ENCODE data around the gene OPCML.

OPCML gene

DNA sequence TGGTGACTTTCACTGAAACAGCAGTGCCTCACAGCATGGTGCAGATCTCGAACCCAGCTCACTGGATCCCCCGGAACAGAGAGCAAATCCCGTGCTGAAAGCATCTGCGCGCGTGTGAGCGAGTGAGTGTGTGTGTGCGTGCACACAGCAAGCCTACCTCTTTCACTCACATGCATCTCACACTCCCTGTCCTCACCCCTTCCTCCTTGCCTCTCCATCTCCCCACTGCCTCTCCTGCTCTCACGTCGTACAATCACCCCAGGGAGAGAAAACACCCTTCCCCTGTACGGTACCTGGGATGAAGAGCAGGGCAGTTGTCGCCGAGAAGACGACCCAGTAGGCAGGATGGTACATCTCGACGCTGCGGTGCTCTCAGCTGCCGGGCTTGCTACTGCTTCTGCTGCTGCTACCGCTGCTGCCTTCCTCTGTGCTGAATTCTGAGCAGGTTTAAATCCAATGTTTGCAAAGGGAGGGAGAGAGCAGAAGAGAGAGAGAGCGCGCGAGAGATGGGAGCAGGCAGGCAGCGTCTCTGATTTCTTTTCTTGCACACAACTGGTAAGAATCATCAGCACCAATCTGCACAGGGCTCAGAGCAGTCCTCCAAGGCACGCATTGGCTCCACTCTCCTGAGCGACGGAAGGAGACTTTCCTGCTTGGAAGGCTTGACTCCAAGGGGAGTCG, at the start of gene OPCML:
Gene OPCML (minus strand): TSS at position 531 of the 681 bp plus-strand sequence.
- no peak for DNase-seq

DNA sequence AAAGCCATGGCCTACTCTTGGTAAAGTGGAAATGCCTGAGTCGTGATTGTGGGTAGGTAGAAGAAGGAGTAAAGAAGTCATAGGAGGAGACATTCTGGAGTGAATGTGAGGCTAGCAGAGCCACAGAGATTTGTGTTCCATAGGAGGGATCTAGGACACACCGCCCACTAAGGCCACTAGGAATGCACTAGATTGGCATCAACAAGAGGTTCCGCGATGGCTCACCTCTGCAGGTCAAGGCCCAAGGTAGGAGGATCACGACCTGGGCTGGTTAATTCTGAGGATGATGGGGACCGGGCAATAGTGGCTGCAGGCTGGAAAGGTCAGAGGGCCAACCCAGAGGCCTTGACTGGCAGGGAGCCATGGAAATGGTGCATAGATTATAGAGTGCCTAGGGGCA, 48.8 kb upstream of the OPCML start:
- no peak for DNase-seq

DNA sequence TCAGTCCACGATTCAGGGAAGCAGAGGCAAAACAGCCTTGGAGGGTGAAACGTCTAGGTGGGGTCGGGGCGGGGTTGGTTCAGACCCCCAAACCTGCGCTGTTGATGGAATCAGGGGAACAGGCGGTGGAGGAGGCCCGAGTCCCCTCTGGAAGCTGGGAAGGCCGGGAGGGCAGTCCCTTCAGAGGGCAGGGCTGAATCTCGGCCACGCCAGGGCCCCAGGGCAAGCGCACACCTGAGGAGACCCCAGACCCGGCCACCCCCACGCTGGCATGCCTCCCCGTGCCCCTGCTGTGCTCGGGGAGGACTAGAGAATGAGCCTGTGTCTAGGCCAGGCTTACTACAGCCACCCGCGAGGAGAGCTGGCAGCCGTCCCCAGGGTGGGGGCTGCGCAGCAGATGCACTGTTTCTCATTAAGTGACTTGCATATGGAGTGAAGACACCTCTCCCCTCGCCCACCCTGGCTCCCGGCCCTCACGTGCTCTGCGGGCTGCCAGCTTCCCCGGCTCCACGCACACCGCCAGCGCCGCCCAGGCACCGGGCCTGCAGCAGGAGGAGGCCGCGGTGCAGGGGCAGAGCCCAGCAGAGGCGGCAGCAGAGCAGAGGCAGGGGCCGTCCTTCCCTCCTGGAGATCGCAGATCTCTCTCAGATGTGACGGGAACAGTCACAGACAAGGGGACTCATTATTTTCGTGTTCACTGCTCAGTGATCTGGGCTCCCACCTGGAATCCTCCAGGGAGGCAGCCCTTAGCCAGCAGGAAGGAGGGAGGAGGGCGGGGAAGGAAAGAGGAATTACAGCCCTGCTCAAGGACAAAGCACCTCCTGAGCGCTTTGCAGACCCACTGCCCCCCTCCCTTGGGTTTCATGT, 47.1 kb upstream of the OPCML start:
- DNase-seq = no peak

DNA sequence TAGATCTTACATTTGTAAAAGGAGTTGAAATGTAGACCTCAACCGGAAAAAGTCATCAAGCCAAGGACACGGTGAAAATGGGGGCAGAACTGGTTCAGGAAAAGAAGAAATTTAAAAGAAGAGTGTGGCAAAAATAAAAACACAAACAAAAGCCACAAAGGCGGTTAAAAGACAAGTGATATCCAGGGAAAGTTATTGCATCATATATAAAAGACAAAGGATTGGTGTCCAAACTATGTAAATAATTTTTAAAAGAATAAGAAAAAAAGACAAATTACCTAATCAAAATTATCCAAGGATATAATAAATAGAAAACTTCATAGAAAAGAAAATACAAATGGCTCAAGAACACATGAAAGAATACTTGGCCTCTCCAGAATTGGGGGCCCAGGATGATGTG, 45.1 kb upstream of the OPCML start:
- no peak for DNase-seq

DNA sequence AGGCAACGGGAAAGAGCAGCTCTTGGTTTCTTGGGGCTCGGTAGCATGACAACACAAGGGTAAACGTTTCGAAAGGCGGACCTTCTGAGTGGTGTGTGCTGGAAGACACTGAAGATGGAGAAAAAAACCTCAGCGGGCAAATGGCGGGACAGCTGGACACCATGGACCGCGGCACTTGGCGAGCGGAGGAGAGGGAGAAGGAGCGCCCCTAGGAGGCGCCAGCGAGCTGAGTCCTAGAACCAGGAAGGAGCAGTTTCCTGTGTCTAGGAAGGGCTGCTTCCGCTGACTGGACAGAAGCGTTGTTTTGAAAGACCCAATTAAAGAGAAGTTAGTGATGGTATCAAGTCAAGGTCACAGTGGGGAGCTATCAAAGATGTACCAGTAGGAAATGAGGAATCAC, 44.0 kb upstream of the OPCML start:
- DNase-seq = no peak

DNA sequence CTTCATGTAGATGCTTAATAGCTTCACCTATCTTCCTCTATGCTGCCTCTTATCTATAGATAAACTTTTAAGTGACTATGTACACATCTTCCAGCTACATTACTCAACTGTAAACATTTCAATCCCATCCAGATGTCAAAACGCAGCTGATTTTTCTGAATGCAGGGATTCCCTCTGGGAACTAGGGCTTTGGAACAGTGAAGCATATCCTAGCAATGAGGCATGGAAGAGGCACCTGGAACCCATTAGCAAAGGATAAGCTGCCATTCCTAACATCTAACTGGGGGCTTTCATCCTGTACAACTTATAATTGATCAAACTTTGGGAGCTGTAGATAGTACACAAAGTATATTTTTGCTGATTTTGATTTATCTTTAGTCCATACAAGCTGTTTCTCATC, 40.8 kb upstream of the OPCML start:
- DNase-seq = no peak

DNA sequence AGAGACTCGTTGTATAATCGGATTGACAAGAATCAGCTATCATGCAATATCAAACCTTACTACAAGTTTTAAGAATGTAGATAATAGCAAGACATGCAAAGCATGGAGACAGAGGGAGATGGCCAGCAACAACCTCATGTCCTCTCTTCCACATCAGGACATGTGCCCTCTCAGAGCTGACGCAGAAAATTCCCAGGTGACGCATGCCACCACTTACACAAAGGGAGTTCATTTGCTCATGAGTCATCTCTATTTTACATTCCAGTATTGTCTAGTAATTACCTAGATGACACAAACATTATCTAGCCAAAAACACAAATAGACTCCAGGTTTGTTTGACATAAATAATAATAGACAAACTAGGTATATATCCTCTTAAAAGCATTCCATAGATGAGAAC, 38.1 kb upstream of the OPCML start:
- DNase-seq = no peak

DNA sequence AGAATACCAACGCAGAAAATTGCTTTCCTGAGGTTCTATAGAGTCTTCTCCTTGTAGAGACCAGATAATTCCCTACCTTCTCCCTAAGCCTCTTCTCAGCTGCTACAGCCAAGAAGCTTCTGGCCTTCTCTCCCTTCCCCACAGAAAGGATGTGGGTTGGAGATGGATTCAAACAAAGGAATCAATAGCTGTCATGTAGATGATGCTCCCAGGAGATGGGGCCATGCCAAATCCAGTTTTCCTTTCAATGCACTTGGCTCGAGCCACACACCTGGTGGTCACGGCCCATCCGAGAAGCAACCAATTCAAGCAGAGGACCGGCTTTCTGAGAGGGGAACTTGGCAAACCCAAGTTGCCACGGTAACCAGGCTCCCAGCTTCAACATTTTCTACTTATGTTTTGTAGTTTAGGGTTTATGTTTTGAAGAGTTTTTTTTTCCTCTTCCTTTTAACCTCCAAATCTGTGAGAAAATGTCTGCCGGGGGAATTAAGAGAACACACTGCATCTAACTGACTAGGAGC, 31.3 kb upstream of the OPCML start:
- no peak for DNase-seq

DNA sequence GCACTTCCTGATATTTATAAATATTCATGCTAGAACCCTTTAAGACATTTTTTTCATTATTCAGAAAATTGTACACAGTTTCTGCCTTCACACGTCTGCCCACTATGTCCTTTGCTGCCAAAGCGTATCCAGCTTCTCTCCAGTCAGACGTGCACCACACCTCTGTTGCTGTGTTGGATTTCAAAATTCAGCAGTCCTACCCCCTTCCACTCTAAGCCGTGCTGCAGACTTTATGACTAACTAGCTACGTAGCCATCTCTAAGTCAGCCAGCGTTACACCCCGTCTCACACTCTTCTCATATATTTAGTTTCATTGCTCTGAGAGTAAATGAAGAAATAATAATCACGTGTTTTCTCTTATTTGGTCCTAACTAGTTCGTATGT, 28.2 kb upstream of the OPCML start:
- DNase-seq = no peak

DNA sequence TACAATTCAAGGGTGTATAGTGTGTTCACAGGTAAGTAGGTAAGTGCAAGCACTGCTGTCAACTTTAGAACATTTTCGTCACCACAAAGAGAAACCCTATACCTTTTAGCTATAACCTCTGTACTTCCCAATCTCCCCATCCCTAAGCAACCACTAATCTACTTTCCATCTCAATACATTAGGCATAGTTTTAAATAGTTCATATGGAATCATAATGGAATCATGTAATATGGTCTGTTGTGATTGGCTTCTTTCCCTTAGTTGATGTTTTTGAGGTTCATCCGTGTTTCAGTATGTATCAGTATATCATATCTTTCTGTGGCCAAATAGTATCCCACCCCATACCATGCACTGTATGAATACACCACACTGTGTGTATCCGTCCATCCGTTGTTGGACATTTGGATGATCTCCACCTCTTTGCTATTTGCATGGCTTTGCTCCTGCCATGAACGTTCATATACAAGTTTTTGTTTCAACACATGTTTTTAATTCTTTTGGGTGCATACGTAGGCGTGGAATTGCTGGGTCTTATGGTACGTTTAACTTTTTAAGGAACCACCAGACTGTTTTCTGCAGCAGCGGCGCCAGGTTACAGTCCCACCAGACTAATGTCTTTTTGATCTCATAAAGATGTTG, 27.7 kb upstream of the OPCML start:
- DNase-seq = no peak

DNA sequence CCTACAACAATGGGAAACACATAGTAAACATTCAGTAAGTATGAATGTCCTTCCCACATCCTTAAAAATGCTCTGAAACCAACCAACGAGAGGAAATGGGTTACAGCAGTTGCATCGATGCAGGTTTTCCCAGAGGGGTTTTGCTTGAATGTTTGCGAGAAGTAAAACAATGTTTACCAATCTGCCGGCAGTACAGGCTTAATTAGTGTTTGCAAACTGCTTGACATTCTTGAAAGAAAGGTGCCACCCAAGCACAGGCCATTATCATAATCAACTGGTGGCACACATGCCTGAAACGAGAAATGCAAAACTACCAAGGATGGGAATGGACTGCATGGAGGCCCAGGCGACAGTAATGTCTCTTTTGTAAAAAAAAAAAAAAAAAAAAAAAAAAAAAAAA, 27.1 kb upstream of the OPCML start:
- DNase-seq = no peak

DNA sequence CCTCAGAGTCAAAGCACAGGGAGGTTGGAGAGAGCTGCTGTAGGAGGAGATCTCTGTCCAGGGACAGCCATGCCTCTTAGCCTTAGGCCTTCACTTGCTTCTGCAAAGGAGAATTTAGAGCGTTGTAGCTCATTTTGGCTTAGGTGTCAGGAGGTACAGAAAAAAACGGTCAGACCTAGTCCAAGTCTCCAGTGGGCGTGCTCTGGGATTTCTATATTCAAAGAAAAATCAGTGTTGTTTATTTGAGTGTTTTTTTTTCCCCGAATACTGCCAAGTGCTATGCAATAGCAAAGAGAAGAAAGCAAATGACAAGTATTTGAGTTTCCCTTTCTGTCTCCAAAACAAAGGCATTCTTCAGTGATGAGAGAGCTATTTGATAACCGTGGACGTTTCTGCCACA, 22.7 kb upstream of the OPCML start:
- DNase-seq = no peak

DNA sequence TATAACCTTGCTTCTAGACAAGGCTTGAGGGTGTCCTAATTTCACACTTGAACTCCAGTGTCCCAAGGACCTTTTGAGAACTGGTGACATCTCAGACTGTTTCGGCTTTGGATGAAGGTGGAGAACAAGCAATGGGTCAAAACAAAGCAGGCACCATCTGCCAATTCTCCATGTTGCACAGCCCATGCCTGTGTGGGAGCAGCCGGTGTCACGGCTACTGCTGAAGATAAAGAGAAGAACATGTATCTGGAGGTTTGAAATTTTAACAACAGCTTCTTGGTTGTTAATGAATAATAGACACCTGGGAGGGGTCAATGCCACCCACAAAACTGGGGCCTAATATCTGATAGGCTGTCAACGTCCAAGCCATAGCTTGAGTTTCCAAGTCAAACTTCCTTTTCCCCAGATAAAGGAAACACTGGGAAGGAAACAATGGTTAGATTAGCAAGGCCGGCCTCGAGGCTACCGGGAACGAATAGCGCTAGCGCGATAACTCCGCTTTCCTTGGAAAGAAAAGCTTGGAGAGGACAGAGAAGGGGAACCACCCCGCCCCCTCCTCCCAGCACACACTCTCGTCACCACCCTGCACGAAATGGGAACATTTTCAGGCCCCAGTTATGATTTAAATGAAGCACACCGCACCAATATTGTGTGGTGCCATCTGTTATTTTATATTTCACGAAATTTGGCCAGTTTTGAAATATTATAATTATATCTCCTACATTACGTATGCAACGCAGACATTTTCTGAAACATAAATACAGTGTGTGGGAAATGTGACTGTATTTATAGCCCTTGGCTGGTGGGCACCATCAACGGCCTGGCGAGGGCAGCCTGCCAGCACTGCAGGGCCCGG, 21.8 kb upstream of the OPCML start:
- DNase-seq = no peak

DNA sequence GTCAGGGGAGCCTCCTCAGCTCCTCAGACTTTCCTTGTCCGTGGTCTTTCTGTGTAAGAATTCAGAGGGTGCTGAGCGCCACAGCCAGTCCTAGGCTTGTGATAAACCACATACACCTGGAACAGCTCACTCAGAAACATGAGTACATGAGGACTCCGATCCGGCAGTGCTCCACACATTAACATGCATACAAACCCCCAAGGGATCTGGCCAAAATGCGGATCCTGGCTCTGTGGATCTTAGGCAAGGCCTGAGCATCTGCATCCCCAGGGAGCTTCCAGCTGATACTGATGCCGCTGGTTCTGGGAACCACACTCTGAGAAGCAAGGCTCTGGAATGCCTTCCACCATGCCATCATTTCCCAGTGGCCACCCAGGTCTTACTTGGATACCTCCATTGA, 20.6 kb upstream of the OPCML start:
- no peak for DNase-seq

DNA sequence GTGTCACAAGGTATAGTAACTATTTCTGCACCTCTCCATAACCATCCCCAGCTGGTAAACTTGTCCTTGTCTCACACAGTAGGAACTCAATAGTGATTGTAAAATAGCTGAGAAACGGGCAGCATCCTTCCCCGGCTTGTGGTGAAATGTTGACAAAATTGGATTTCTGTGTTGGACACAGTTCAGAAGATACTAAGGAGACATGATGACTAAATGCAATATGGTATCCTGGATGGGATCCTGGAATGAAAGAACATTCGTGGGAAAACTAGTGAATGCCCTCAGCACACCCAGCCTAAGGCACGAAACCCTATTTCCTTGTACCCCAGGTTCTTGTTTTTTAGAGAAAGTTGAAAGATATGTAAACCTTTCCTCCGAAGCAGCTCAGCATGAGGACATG, 18.8 kb upstream of the OPCML start:
- DNase-seq = no peak

DNA sequence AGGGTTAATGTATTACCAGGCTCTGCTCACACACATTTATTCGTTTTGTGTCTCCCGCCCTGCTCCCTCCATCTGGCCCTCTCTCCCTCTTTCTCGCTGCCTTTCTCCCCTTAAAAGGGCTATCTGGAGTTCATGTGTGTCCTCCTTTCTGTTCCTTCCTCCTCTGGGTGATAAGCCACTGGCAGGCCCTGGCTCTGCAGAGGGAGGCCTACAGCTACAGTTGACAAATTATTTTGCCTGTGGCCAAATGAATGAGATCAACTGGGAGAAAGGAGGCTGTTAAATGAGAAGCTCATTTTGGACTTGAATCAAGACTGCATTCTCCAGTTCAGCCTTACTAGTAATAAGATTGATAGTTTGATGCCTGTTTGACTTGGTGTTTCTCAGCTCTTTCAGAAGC, 17.5 kb upstream of the OPCML start:
- no peak for DNase-seq

DNA sequence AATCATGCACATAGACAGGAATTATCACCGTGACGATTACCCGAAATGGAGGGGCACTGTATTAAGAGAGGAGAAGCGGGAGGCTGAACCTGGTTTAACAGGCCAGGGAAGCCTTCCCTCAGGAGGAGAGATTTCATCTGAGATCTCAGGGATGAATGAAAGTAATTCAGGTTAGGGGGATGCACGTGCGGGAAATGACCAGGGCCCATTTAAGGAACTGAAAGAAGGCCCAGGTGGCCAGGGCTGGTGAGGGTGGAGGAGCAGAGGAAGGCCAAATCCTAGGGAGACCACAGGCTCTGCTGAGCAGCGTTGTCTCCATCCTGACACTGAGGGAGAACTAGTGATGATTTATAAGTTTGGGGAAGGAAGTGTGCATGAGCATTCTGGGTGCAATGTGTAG, 16.3 kb upstream of the OPCML start:
- DNase-seq = no peak

DNA sequence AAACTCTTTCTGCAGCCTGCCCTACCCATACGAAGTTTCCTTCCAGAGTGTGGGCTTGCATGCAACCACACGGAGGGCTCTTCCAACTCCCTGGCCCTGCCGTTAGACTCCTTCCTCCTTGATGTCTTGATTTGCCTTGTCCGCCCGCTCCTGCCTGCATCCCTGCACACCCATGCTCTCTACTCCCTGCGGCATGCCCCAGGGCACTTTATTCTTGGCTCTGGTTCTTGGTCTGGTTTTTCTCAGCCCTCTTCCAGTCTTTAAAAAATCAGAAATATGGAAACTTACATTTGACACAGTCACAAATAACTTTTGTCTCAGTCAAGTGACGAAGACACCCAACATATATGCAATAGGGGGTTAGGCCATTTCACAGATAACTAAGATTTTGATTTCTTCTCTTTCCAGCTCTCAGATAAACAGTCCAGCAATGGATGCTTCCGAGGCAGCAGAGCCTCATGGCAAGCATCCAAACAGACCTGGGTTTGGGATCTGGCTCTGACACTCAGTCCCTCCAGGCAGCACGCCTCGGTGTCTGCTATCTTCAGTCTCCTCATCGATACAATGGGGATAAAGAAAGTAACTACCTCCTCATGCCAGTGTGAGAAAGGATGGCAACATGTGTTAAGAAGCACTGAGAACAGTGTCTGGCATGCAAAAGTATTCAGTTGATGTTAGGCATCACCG, 15.7 kb upstream of the OPCML start:
- DNase-seq = no peak

DNA sequence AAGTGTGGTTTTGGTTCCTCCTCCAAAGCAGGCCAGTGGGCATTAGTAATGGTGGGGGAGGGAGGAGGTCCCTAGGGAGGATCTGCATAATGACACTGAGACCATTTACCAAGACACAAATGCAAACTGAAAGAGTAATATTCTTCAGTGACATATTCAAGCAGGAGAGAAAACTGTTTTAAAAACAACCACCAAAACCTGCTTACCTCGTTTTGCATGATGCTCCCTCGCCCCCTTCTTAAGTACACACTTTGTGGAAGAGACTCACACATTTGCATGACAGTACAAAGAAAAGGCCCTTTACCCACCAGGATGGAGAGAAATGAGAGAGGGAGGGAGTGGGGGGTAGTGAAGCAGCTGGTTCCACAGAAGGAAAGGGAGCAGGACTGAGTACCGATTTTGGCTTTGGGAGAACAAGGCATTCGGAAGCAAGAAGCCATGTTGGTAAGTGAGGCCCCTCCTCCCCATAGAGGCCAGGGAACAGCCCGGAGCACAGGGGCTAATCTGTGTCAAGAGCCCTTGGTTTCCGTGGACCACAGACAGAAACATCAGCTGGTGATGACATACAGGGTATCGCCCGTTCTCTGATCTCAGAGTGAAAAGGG, 13.0 kb upstream of the OPCML start:
- no peak for DNase-seq

DNA sequence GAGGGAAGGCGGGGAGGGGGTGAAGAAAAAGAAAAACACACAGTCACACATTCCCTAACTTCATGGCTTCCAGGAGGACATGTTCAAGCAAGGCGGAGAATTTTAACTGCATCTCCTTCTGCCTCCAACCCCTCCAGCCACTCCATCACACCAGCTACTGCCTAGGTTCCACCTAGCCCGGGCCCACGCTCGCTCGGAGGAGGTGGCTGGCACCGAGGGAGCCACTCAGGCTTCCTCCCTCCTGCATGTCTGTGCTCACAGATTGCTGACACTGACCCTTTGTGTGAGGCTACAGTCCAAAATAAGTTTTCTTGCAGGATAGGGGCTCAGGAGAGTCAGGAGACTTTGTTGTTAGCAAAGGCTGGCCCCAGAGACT, 9.4 kb upstream of the OPCML start:
- no peak for DNase-seq

DNA sequence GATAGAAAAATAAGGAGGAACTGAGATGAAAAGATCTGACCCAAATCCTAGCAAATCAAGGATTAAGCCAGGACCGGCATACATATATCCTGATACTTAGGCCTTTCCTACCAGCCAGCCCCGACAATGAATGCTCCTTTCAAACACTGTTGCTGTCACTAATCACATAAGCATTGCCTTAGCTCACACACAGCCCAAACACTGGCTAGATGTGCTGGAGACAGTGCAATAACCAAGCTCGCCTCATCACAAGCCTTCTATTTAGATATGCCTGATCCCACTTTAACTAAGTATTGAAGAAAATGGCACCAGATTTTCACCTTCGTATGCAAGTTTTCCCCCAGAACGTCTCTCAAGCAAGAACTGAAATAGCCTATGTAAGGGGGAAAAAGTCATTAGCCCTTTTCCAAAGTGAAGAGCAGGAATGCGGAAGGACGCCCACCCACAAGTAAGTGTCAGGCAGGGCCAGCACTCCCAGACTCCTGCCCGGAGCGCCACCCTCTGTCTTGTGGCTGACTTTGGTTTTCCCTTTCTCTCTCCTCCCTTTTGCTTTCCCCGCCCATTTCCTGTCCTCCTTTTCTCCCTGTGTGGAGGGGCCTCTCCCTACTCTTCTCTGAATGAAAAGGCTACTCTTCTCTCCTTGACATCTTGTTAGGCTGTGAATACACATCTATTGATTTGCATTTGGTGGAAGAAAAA, 8.9 kb upstream of the OPCML start:
- DNase-seq = no peak
